ENCODE results near the gene MYCBP. TPM values are rescaled to one million over a fixed set of nuclear protein-coding genes. Genes with fewer than 3 reads are reported as not detected.
A peak's percentile ranks its signal among the peaks of the same experiment; 100 is the strongest.

The MYCBP gene
- total and polyA plus RNA-seq, 2 of the 13 experiments (the other 11 are each of a cell fraction or from before 2014, with no cell fraction given), result 11.4 to 30.4 TPM

DNA sequence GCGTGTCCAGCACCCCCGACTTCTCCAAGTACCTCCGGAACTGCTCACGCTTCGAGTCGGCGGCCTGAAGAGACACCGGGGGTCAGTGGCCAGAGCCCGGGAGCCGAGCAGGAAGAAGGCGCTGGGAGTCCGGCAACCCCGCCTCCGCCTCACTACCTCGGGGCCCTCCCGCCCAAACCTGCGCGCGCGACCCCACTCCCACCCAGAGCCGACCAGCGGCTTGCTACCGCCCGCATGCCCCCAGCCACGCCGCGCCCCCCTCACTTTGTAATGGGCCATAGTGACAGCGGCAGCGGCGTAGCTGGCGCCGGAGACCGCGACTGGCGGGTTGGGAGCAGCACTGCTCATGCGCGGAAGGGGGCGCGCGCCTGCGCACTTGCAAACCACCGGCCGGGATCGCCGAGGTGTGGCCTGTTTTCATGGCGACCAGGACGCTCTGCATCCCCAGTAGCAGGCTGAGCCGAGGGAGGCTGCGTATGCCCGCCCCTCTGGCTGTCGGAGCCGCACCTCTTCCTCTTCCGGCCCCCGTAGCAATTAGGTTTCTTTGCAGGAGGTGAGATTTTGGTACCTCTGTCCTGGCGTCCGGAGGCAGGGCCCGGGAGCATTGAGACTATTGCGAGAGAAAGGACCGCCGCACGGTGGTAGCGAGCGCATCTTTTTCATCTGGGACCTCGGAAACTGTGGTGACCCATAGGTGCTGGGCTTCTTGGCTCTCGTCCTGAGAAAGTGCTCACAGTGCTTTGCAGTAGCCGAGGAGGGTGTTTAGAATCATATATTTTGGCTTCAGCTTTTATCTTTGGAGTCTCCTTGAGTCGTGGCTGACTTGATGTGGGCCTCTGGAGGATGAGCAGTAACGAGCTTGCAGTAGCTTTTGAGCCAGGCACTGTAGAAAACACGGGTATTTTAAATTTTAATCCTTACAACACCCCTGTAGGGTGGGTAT, at the start of gene MYCBP (continued):
- no peak for TF ChIP-seq PRPF4 (IDR thresholded peaks at IDR 0.05; ENCODE audit: low read depth, low read length, poor library complexity, severe bottlenecking)
- TF ChIP-seq BRCA1 (CRISPR knock-in tag; IDR thresholded peaks at IDR 0.05), result peak; percentile 38; the same call in 1 of the 2 replicates
- TF ChIP-seq, protein P1, sequence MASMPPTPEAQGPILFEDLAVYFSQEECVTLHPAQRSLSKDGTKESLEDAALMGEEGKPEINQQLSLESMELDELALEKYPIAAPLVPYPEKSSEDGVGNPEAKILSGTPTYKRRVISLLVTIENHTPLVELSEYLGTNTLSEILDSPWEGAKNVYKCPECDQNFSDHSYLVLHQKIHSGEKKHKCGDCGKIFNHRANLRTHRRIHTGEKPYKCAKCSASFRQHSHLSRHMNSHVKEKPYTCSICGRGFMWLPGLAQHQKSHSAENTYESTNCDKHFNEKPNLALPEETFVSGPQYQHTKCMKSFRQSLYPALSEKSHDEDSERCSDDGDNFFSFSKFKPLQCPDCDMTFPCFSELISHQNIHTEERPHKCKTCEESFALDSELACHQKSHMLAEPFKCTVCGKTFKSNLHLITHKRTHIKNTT (CRISPR knock-in tag; IDR thresholded peaks at IDR 0.05), result no peak
- TF ChIP-seq SOX13 (IDR thresholded peaks at IDR 0.05), result no peak
- TF ChIP-seq SOX13 (CRISPR knock-in tag; conservative IDR thresholded peaks at IDR 0.05 in 1 of 2, IDR thresholded peaks at IDR 0.05 in 1 of 2), result no peak
- no peak for TF ChIP-seq ZNF569 (CRISPR knock-in tag; IDR thresholded peaks at IDR 0.05; ENCODE audit: borderline replicate concordance)
- TF ChIP-seq, protein P2, sequence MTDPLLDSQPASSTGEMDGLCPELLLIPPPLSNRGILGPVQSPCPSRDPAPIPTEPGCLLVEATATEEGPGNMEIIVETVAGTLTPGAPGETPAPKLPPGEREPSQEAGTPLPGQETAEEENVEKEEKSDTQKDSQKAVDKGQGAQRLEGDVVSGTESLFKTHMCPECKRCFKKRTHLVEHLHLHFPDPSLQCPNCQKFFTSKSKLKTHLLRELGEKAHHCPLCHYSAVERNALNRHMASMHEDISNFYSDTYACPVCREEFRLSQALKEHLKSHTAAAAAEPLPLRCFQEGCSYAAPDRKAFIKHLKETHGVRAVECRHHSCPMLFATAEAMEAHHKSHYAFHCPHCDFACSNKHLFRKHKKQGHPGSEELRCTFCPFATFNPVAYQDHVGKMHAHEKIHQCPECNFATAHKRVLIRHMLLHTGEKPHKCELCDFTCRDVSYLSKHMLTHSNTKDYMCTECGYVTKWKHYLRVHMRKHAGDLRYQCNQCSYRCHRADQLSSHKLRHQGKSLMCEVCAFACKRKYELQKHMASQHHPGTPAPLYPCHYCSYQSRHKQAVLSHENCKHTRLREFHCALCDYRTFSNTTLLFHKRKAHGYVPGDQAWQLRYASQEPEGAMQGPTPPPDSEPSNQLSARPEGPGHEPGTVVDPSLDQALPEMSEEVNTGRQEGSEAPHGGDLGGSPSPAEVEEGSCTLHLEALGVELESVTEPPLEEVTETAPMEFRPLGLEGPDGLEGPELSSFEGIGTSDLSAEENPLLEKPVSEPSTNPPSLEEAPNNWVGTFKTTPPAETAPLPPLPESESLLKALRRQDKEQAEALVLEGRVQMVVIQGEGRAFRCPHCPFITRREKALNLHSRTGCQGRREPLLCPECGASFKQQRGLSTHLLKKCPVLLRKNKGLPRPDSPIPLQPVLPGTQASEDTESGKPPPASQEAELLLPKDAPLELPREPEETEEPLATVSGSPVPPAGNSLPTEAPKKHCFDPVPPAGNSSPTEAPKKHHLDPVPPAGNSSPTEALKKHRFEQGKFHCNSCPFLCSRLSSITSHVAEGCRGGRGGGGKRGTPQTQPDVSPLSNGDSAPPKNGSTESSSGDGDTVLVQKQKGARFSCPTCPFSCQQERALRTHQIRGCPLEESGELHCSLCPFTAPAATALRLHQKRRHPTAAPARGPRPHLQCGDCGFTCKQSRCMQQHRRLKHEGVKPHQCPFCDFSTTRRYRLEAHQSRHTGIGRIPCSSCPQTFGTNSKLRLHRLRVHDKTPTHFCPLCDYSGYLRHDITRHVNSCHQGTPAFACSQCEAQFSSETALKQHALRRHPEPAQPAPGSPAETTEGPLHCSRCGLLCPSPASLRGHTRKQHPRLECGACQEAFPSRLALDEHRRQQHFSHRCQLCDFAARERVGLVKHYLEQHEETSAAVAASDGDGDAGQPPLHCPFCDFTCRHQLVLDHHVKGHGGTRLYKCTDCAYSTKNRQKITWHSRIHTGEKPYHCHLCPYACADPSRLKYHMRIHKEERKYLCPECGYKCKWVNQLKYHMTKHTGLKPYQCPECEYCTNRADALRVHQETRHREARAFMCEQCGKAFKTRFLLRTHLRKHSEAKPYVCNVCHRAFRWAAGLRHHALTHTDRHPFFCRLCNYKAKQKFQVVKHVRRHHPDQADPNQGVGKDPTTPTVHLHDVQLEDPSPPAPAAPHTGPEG (CRISPR knock-in tag; IDR thresholded peaks at IDR 0.05), result 0 out of 2 replicates have a peak, but pooled peaks have one; percentile 47
- no peak for TF ChIP-seq ZNF326 (CRISPR knock-in tag; IDR thresholded peaks at IDR 0.05; ENCODE audit: borderline replicate concordance)
- no peak for TF ChIP-seq ZNF30 (CRISPR knock-in tag; IDR thresholded peaks at IDR 0.05)
- TF ChIP-seq SNAPC2 (CRISPR knock-in tag; IDR thresholded peaks at IDR 0.05), result no peak
- TF ChIP-seq SALL1 (CRISPR knock-in tag; IDR thresholded peaks at IDR 0.05), result peak; percentile 51
- no peak for TF ChIP-seq ZNF260 (CRISPR knock-in tag; IDR thresholded peaks at IDR 0.05; ENCODE audit: borderline replicate concordance, low read depth)
- TF ChIP-seq, protein P3, sequence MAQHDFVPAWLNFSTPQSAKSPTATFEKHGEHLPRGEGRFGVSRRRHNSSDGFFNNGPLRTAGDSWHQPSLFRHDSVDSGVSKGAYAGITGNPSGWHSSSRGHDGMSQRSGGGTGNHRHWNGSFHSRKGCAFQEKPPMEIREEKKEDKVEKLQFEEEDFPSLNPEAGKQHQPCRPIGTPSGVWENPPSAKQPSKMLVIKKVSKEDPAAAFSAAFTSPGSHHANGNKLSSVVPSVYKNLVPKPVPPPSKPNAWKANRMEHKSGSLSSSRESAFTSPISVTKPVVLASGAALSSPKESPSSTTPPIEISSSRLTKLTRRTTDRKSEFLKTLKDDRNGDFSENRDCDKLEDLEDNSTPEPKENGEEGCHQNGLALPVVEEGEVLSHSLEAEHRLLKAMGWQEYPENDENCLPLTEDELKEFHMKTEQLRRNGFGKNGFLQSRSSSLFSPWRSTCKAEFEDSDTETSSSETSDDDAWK (CRISPR knock-in tag; IDR thresholded peaks at IDR 0.05), result no peak
- peak; percentile 77 for TF ChIP-seq PHF8 (CRISPR knock-in tag; IDR thresholded peaks at IDR 0.05)
- TF ChIP-seq ZNF670 (CRISPR knock-in tag; IDR thresholded peaks at IDR 0.05; ENCODE audit: borderline replicate concordance), result no peak
- no peak for TF ChIP-seq ZNF878 (CRISPR knock-in tag; IDR thresholded peaks at IDR 0.05)
- no peak for TF ChIP-seq NR2F1 (CRISPR knock-in tag; IDR thresholded peaks at IDR 0.05)
- TF ChIP-seq RELA (CRISPR knock-in tag; IDR thresholded peaks at IDR 0.05), result no peak
- no peak for TF ChIP-seq ZMYM3 (CRISPR knock-in tag; IDR thresholded peaks at IDR 0.05)
- TF ChIP-seq FOXC1 (CRISPR knock-in tag; IDR thresholded peaks at IDR 0.05; ENCODE audit: borderline replicate concordance), result peak; percentile 14
- no peak for TF ChIP-seq ZNF850 (CRISPR knock-in tag; conservative IDR thresholded peaks at IDR 0.05)

Measured in HepG2 (cell line).